B cell (primary cell): ENCODE measurements around the gene PLCL1. TPM values are rescaled to one million over a fixed set of nuclear protein-coding genes. Genes with fewer than 3 reads are reported as not detected.

ENCODE experiments used
- ATAC-seq: fragments of 200-7000 bp; cut with Tn5 transposase; one replicate; pipeline ENCODE4 v1.10.0; 2021; ENCODE audit warnings: low read depth, mild to moderate bottlenecking, moderate number of reproducible peaks, moderate library complexity
- CTCF ChIA-PET: fragments of 350-600 bp; sonication (Branson Sonifier 250); formaldehyde crosslinking; loops from one replicate; lab custom pipeline; 2021; ENCODE audit warnings: antibody characterized with exemption, inconsistent platforms; lab: Charles Lee
- POLR2A ChIA-PET: fragments of 350-600 bp; sonication (Branson Sonifier 250); formaldehyde crosslinking; loops from one replicate; lab custom pipeline; 2021; ENCODE audit warnings: antibody characterized with exemption; lab: Charles Lee
- DNase-seq: peaks from one replicate; pipeline ENCODE4 v3.0.0; 2013
- H2AFZ ChIP-seq: 2 replicates; pipeline ENCODE4 v1.6.1; 2012; ENCODE audit warnings: mild to moderate bottlenecking, low read depth, low read length; ENCODE audit not compliant: insufficient read depth, poor library complexity, severe bottlenecking
- H3K27ac ChIP-seq, 2 donors: 1 replicate in 1 of 2; 2 replicates in 1 of 2; pipeline ENCODE4 v1.5.1; 2012 to 2013; ENCODE audit warnings: low read length in 2 of 2, mild to moderate bottlenecking in 2 of 2, moderate library complexity in 1 of 2
- H3K27me3 ChIP-seq, 4 experiments: fragments of 200-600 bp in 1 of 4; sonication (generic) in 1 of 4; replicated peaks in 1 of 4; 1 replicate in 2 of 4; 2 replicates in 2 of 4; pipeline versions ENCODE4 v1.6.1 to v1.7.0; 2013 to 2016; ENCODE audit warnings: low read length in 3 of 4, mild to moderate bottlenecking in 2 of 4, mixed read lengths in 1 of 4, moderate library complexity in 1 of 4; ENCODE audit not compliant: insufficient read depth in 4 of 4, control insufficient read depth in 3 of 4; ENCODE audit errors: control extremely low read depth in 1 of 4
- H3K36me3 ChIP-seq, 2 experiments: replicated peaks in 1 of 2; 1 replicate in 1 of 2; 2 replicates in 1 of 2; pipeline versions ENCODE4 v1.6.1 to v1.7.1; 2013; ENCODE audit warnings: low read length in 1 of 2; ENCODE audit not compliant: insufficient read depth in 2 of 2, control insufficient read depth in 1 of 2; ENCODE audit errors: control extremely low read depth in 1 of 2, extremely low read depth in 1 of 2
- H3K4me1 ChIP-seq, 2 donors: fragments of 200-600 bp in 1 of 2; sonication (generic) in 1 of 2; 1 replicate in 1 of 2; 2 replicates in 1 of 2; pipeline versions ENCODE4 v1.5.1 to v1.6.1; 2013 to 2017; ENCODE audit warnings: low read length in 2 of 2; ENCODE audit not compliant: control insufficient read depth in 2 of 2, insufficient read depth in 2 of 2
- H3K4me2 ChIP-seq: replicated peaks from 2 replicates; pipeline ENCODE3; 2012; ENCODE audit warnings: mild to moderate bottlenecking, low read depth, low read length; ENCODE audit not compliant: poor library complexity, severe bottlenecking
- H3K4me3 ChIP-seq, 5 experiments: fragments of 200-600 bp in 1 of 5; sonication (generic) in 1 of 5; 1 replicate in 3 of 5; 2 replicates in 2 of 5; pipeline versions ENCODE4 v1.5.1 to v1.7.0; 2011 to 2016; ENCODE audit warnings: low read length in 4 of 5, mild to moderate bottlenecking in 4 of 5, low read depth in 2 of 5, control low read depth in 1 of 5, moderate library complexity in 1 of 5; ENCODE audit not compliant: insufficient read depth in 1 of 5; ENCODE audit errors: control extremely low read depth in 1 of 5, extremely low read depth in 1 of 5
- H3K79me2 ChIP-seq: fragments of 200-600 bp; sonication (generic); one replicate; pipeline ENCODE4 v1.6.0; 2016; ENCODE audit warnings: low read length; ENCODE audit not compliant: control insufficient read depth, insufficient read depth
- H3K9ac ChIP-seq: fragments of 200-600 bp; sonication (generic); 2 replicates; pipeline ENCODE4 v1.6.1; 2017; ENCODE audit warnings: mild to moderate bottlenecking, low read length, moderate library complexity
- H3K9me3 ChIP-seq, 3 donors: one replicate each; pipeline versions ENCODE4 v1.6.1 to v1.7.1; 2013; ENCODE audit warnings: low read length in 2 of 3; ENCODE audit not compliant: control insufficient read depth in 2 of 3, insufficient read depth in 1 of 3; ENCODE audit errors: control extremely low read depth in 1 of 3
- H4K20me1 ChIP-seq: 2 replicates; pipeline ENCODE4 v1.6.0; 2012; ENCODE audit warnings: mild to moderate bottlenecking, low read length; ENCODE audit not compliant: insufficient read depth, control insufficient read depth, poor library complexity, severe bottlenecking
- H3K27ac Mint-ChIP-seq: one replicate; pipeline ENCODE4 v1.8.0; 2021; ENCODE audit warnings: mixed read lengths
- H3K27me3 Mint-ChIP-seq: one replicate; pipeline ENCODE4 v1.8.0; 2021; ENCODE audit warnings: mixed read lengths
- H3K4me1 Mint-ChIP-seq: one replicate; pipeline ENCODE4 v1.8.0; 2021; ENCODE audit warnings: mixed read lengths
- H3K4me3 Mint-ChIP-seq: one replicate; pipeline ENCODE4 v1.8.0; 2021; ENCODE audit warnings: mixed read lengths
- H3K9me3 Mint-ChIP-seq: one replicate; pipeline ENCODE4 v1.8.0; 2022; ENCODE audit warnings: mixed read lengths; ENCODE audit not compliant: insufficient read depth
- CTCF ChIP-seq: fragments of 200-600 bp; IDR thresholded peaks from one replicate; pipeline ENCODE4 v1.8.0; 2022; ENCODE audit warnings: antibody characterized with exemption, mild to moderate bottlenecking
- EZH2 ChIP-seq: IDR thresholded peaks from 2 replicates; pipeline ENCODE4 v1.6.1; 2012; ENCODE audit warnings: borderline replicate concordance, low read depth, mild to moderate bottlenecking, moderate library complexity, low read length; ENCODE audit not compliant: insufficient read depth, poor library complexity, severe bottlenecking
- WGBS: methylation state at CpG from one replicate; pipeline ENCODE4 v1.1.5; 2013; ENCODE audit warnings: missing lambda C conversion rate; ENCODE audit not compliant: insufficient coverage; 5-methylcytosine and 5-hydroxymethylcytosine counted together
- intact Hi-C: fragments of 100-400 bp; cut with micrococcal nuclease; formaldehyde crosslinking; loops from one replicate; pipeline ENCODE4 v1.10.0; 2022
- polyA plus RNA-seq: library from polyadenylated mRNA; depleted of rRNA; stranded (reverse); fragments of >200 nt; gene quantifications from 2 replicates; pipeline ENCODE4 v1.2.3, GENCODE V29; 2012
- total RNA-seq, 2 donors: library from RNA; stranded (reverse); fragments of 120-200 nt in 1 of 2; gene quantifications; 1 replicate in 1 of 2; 2 replicates in 1 of 2; pipeline versions ENCODE4 v1.2.3 to v1.2.4, GENCODE V29; 2013 to 2022

Gene PLCL1
- total and polyA plus RNA-seq, 2 donors (not counting 1 experiment from before 2014, with no cell fraction given): 0.07 to 0.25 TPM

GRCh38 chr2:197975931-197976519 lies 171.6 kb downstream of the PLCL1 start:
- ATAC-seq (no peak), DNase-seq (no peak)
- TF ChIP-seq CTCF (no peak), EZH2 (no peak)
- Mint-ChIP-seq H3K4me1 (no peaks in the 10 kb centered on the region), H3K4me3 (no peak overlapping the region), H3K9me3 (no peaks in the 10 kb centered on the region), H3K27ac (no peak overlapping the region), H3K27me3 (peaks cover 3% of the 10 kb centered on the region)
- Histone ChIP-seq H2AFZ (no peak overlapping the region), H3K27me3 (no peaks in the 10 kb centered on the region), H3K9me3 (no peaks in the 10 kb centered on the region), H3K27ac (no peak overlapping the region), H3K4me2 (no peak overlapping the region), H3K9ac (no peak overlapping the region), H3K36me3 (no peaks in the 10 kb centered on the region), H3K79me2 (no peaks in the 10 kb centered on the region), H4K20me1 (no peaks in the 10 kb centered on the region), H3K4me3 (no peak overlapping the region), H3K4me1 (no peaks in the 10 kb centered on the region)
- WGBS: 91% methylated on average over 5 of the region's 5 CpGs
- intact Hi-C loops: no loop called here
- CTCF ChIA-PET: no interaction called here
- POLR2A ChIA-PET: no interaction called here

- H3K4me3 Mint-ChIP-seq: no peak overlapping the region
- Histone ChIP-seq H3K9me3 (no peaks in the 10 kb centered on the region), H2AFZ (no peak overlapping the region), H3K27ac (no peak overlapping the region), H3K4me2 (no peak overlapping the region), H3K4me1 (no peaks in the 10 kb centered on the region), H4K20me1 (no peaks in the 10 kb centered on the region), H3K79me2 (no peaks in the 10 kb centered on the region), H3K36me3 (no peaks in the 10 kb centered on the region), H3K9ac (no peak overlapping the region), H3K27me3 (no peaks in the 10 kb centered on the region), H3K4me3 (no peak overlapping the region)
- DNase-seq: no peak
- H3K4me1 Mint-ChIP-seq: no peaks in the 10 kb centered on the region
- no peak for ATAC-seq
- intact Hi-C loops: no loop called here
- no peaks in the 10 kb centered on the region for H3K9me3 Mint-ChIP-seq
- TF ChIP-seq CTCF (no peak), EZH2 (no peak)
- H3K27me3 Mint-ChIP-seq: peaks cover 3% of the 10 kb centered on the region
- POLR2A ChIA-PET: no interaction called here
- CTCF ChIA-PET: no interaction called here
- no CpG with 5 or more reads among the region's 4 CpGs for WGBS
- no peak overlapping the region for H3K27ac Mint-ChIP-seq
Observed at GRCh38 chr2:197978971-197979370, 174.6 kb downstream of the PLCL1 start.
